ENCODE results near the gene NFX1. TPM values are rescaled to one million over a fixed set of nuclear protein-coding genes. Genes with fewer than 3 reads are reported as not detected.

Gene NFX1
- total and polyA plus RNA-seq, 2 donors (not counting 1 experiment from before 2014, with no cell fraction given) = 30.2 to 39.5 TPM

DNA sequence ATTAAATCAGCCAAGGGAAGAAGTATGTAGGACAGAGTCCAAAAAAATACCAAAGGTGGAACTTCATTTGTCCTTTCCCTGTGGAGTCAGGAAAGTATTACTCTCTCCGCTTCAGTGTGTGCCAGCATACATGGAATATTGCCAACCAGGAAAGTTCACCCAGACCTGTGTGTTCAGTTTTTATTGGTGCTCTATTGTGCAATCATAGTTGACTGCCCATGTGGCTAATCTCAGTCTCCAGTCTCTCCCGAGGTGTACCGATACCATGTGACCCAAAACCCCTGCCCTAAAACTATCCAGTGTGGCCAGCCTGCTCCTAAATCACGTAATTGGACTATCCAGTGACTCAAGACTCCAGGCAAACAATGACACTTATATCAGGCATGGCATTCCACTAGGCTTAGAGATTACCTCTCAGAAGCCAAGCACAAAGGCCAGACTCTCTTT lies 38.8 kb downstream of the NFX1 start:
- Histone ChIP-seq H3K27ac (ENCODE audit: insufficient read depth, low read length) (peak overlapping the region; percentile 40), H3K27me3 (ENCODE audit: control insufficient read depth, insufficient read depth, low read length) (no peaks in the 10 kb centered on the region), H2AFZ (ENCODE audit: low read length) (no peak overlapping the region), H3K9ac (ENCODE audit: insufficient read depth, low read length) (no peak overlapping the region), H3K4me2 (ENCODE audit: extremely low read depth, insufficient read depth, low read length) (no peak overlapping the region), H3K36me3 (ENCODE audit: control insufficient read depth, insufficient read depth, low read length) (peaks cover 5% of the 10 kb centered on the region), H3K79me2 (ENCODE audit: control insufficient read depth, insufficient read depth, low read length) (no peaks in the 10 kb centered on the region), H3K4me3 (replicated peaks in 1 of 4; ENCODE audit: control extremely low read depth in 1 of 4, insufficient read depth in 1 of 4, low read depth in 3 of 4, low read length in 4 of 4) (no peak overlapping the region), H4K20me1 (ENCODE audit: control insufficient read depth, extremely low read depth, insufficient read depth, low read length) (no peaks in the 10 kb centered on the region), H3K9me3 (ENCODE audit: control insufficient read depth, insufficient read depth, low read depth, low read length) (no peaks in the 10 kb centered on the region), H3K4me1 (ENCODE audit: control insufficient read depth, extremely low read depth, insufficient read depth, low read length) (peaks cover 9% of the 10 kb centered on the region)
- TF ChIP-seq, protein P1, sequence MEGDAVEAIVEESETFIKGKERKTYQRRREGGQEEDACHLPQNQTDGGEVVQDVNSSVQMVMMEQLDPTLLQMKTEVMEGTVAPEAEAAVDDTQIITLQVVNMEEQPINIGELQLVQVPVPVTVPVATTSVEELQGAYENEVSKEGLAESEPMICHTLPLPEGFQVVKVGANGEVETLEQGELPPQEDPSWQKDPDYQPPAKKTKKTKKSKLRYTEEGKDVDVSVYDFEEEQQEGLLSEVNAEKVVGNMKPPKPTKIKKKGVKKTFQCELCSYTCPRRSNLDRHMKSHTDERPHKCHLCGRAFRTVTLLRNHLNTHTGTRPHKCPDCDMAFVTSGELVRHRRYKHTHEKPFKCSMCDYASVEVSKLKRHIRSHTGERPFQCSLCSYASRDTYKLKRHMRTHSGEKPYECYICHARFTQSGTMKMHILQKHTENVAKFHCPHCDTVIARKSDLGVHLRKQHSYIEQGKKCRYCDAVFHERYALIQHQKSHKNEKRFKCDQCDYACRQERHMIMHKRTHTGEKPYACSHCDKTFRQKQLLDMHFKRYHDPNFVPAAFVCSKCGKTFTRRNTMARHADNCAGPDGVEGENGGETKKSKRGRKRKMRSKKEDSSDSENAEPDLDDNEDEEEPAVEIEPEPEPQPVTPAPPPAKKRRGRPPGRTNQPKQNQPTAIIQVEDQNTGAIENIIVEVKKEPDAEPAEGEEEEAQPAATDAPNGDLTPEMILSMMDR (conservative IDR thresholded peaks at IDR 0.05 in 1 of 2, IDR thresholded peaks at IDR 0.05 in 1 of 2; ENCODE audit: low read depth in 1 of 2, low read length in 2 of 2) = no peak
- TF ChIP-seq EZH2 (IDR thresholded peaks at IDR 0.05; ENCODE audit: low read length, missing control alignments) = no peak
- peak; percentile 86 to 94 for DNase-seq (ENCODE audit: low read depth in 2 of 2)

DNA sequence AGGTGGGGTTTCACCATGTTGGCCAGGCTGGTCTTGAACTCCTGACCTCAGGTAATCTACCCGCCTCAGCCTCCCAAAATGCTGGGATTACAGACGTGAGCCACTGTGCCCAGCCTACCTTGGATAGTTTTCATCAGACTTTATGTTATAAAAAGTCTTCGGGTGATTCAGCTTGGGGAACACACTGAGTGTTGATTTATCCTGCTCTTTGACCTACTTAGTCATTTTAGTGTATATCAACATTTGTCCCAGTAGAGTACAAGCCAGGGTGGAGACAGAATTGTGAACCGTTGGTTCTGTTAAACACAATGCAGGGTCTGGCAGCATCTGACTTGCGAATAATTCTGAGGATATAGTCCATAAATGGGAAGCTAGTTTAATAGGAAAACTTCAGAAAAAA lies 39.7 kb downstream of the NFX1 start:
- TF ChIP-seq, protein P1 (conservative IDR thresholded peaks at IDR 0.05 in 1 of 2, IDR thresholded peaks at IDR 0.05 in 1 of 2; ENCODE audit: low read depth in 1 of 2, low read length in 2 of 2) = no peak
- no peak for TF ChIP-seq EZH2 (IDR thresholded peaks at IDR 0.05; ENCODE audit: low read length, missing control alignments)
- DNase-seq (ENCODE audit: low read depth in 2 of 2) = peak; percentile 63 to 91
- H3K4me1 ChIP-seq (ENCODE audit: control insufficient read depth, extremely low read depth, insufficient read depth, low read length) = peaks cover 9% of the 10 kb centered on the region
- H2AFZ ChIP-seq (ENCODE audit: low read length) = no peak overlapping the region
- H3K9me3 ChIP-seq (ENCODE audit: control insufficient read depth, insufficient read depth, low read depth, low read length) = no peaks in the 10 kb centered on the region
- H4K20me1 ChIP-seq (ENCODE audit: control insufficient read depth, extremely low read depth, insufficient read depth, low read length) = no peaks in the 10 kb centered on the region
- H3K36me3 ChIP-seq (ENCODE audit: control insufficient read depth, insufficient read depth, low read length) = peaks cover 5% of the 10 kb centered on the region
- H3K4me3 ChIP-seq (replicated peaks in 1 of 4; ENCODE audit: control extremely low read depth in 1 of 4, insufficient read depth in 1 of 4, low read depth in 3 of 4, low read length in 4 of 4) = no peak overlapping the region
- no peaks in the 10 kb centered on the region for H3K79me2 ChIP-seq (ENCODE audit: control insufficient read depth, insufficient read depth, low read length)
- H3K27me3 ChIP-seq (ENCODE audit: control insufficient read depth, insufficient read depth, low read length) = no peaks in the 10 kb centered on the region
- H3K27ac ChIP-seq (ENCODE audit: insufficient read depth, low read length) = peak overlapping the region; percentile 40
- no peak overlapping the region for H3K9ac ChIP-seq (ENCODE audit: insufficient read depth, low read length)
- no peak overlapping the region for H3K4me2 ChIP-seq (ENCODE audit: extremely low read depth, insufficient read depth, low read length)

DNA sequence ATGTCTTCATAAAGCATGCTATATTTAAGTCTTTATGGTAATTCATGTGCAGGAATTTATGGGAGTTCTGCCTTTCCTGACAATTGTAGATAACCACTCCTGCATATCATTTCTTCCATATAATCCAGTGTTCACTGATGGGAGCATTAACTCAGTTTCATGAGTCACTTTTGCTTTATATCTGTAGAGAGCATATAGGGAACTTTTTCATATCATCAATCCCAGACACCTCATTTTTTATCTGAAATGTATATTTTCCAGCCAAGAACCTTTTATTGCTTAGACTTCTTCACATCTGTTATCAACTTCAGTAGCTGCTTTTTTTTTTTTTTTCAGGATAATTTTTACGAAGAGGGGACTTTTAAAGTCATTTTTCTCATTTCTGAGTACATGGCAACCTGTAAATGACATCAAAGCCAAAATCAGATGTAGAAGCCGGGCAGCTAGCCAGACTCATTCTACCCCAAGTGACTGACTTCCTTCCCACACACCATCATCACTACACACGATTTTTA lies 41.1 kb downstream of the NFX1 start:
- DNase-seq (ENCODE audit: low read depth in 2 of 2) = peak; percentile 44 to 49
- no peaks in the 10 kb centered on the region for H3K9me3 ChIP-seq (ENCODE audit: control insufficient read depth, insufficient read depth, low read depth, low read length)
- no peaks in the 10 kb centered on the region for H3K79me2 ChIP-seq (ENCODE audit: control insufficient read depth, insufficient read depth, low read length)
- peaks cover 9% of the 10 kb centered on the region for H3K4me1 ChIP-seq (ENCODE audit: control insufficient read depth, extremely low read depth, insufficient read depth, low read length)
- H3K27ac ChIP-seq (ENCODE audit: insufficient read depth, low read length) = no peak overlapping the region
- H3K27me3 ChIP-seq (ENCODE audit: control insufficient read depth, insufficient read depth, low read length) = no peaks in the 10 kb centered on the region
- H4K20me1 ChIP-seq (ENCODE audit: control insufficient read depth, extremely low read depth, insufficient read depth, low read length) = no peaks in the 10 kb centered on the region
- H3K4me2 ChIP-seq (ENCODE audit: extremely low read depth, insufficient read depth, low read length) = no peak overlapping the region
- no peak for TF ChIP-seq EZH2 (IDR thresholded peaks at IDR 0.05; ENCODE audit: low read length, missing control alignments)
- TF ChIP-seq, protein P1 (conservative IDR thresholded peaks at IDR 0.05 in 1 of 2, IDR thresholded peaks at IDR 0.05 in 1 of 2; ENCODE audit: low read depth in 1 of 2, low read length in 2 of 2) = no peak
- no peak overlapping the region for H3K9ac ChIP-seq (ENCODE audit: insufficient read depth, low read length)
- no peak overlapping the region for H3K4me3 ChIP-seq (replicated peaks in 1 of 4; ENCODE audit: control extremely low read depth in 1 of 4, insufficient read depth in 1 of 4, low read depth in 3 of 4, low read length in 4 of 4)
- no peak overlapping the region for H2AFZ ChIP-seq (ENCODE audit: low read length)
- peaks cover 5% of the 10 kb centered on the region for H3K36me3 ChIP-seq (ENCODE audit: control insufficient read depth, insufficient read depth, low read length)

Data from fibroblast of lung (primary cell).